Lung (tissue), 13 donors: ENCODE data around the gene VPS25. TPM values are rescaled to one million over a fixed set of nuclear protein-coding genes. Genes with fewer than 3 reads are reported as not detected.
A peak's percentile ranks its signal among the peaks of the same experiment; 100 is the strongest.

Experiments
- ATAC-seq: fragments of 200-7000 bp; cut with Tn5 transposase; one replicate; pipeline ENCODE4 v1.9.1; 2020; ENCODE audit warnings: moderate number of reproducible peaks; ENCODE audit not compliant: insufficient read depth, low FRiP score
- DNase-seq, 3 donors: peaks; one replicate each; pipeline ENCODE4 v3.0.0-alpha.2; 2013 to 2017
- H3K27ac ChIP-seq, 2 donors: one replicate each; pipeline ENCODE4 v1.5.1; 2013; ENCODE audit warnings: mild to moderate bottlenecking in 2 of 2, moderate library complexity in 2 of 2, control low read depth in 1 of 2, inconsistent platforms in 1 of 2, low read depth in 1 of 2, low read length in 1 of 2
- H3K27me3 ChIP-seq, 3 donors: one replicate each; pipeline ENCODE4 v1.5.1; 2013; ENCODE audit warnings: low read length in 2 of 3; ENCODE audit not compliant: control insufficient read depth in 3 of 3, insufficient read depth in 3 of 3
- H3K36me3 ChIP-seq, 4 donors: one replicate each; pipeline ENCODE4 v1.5.1; 2013; ENCODE audit warnings: low read length in 4 of 4, mild to moderate bottlenecking in 1 of 4, moderate library complexity in 1 of 4; ENCODE audit not compliant: control insufficient read depth in 4 of 4, insufficient read depth in 4 of 4
- H3K4me1 ChIP-seq, 5 donors: one replicate each; pipeline ENCODE4 v1.5.1; 2013; ENCODE audit warnings: low read length in 5 of 5, mild to moderate bottlenecking in 2 of 5, moderate library complexity in 1 of 5; ENCODE audit not compliant: control insufficient read depth in 5 of 5, insufficient read depth in 5 of 5
- H3K4me3 ChIP-seq: one replicate; pipeline ENCODE4 v1.5.1; 2013; ENCODE audit warnings: mild to moderate bottlenecking, control low read depth, moderate library complexity
- H3K9ac ChIP-seq, 2 donors: one replicate each; pipeline ENCODE4 v1.5.1; 2013; ENCODE audit warnings: low read length in 2 of 2, control low read depth in 1 of 2; ENCODE audit not compliant: insufficient read depth in 1 of 2
- H3K9me3 ChIP-seq, 4 donors: one replicate each; pipeline ENCODE4 v1.5.1; 2013; ENCODE audit warnings: low read length in 3 of 4, mild to moderate bottlenecking in 1 of 4, moderate library complexity in 1 of 4; ENCODE audit not compliant: control insufficient read depth in 4 of 4, insufficient read depth in 3 of 4
- CTCF ChIP-seq: IDR thresholded peaks from 2 replicates; pipeline ENCODE4 v1.5.1; 2012; ENCODE audit warnings: mild to moderate bottlenecking; ENCODE audit errors: control extremely low read depth, extremely low read depth
- WGBS, 2 donors: extraction: QIAGEN DNeasy Blood & Tissue Kit; methylation state at CpG; one replicate each; pipeline ENCODE4 v1.1.7; 2013; 5-methylcytosine and 5-hydroxymethylcytosine counted together
- polyA plus RNA-seq, 2 donors: library from polyadenylated mRNA; stranded (reverse); fragments of 200-250 nt; gene quantifications; one replicate each; pipeline ENCODE4 v1.2.1, GENCODE V29; 2013
- small RNA-seq: library from RNA; depleted of rRNA; stranded (forward); fragments of <200 nt; gene quantifications from one replicate; pipeline ENCODE3, GENCODE V24; 2014; ENCODE audit warnings: low replicate concordance
- total RNA-seq, 2 donors: library from RNA; depleted of rRNA in 1 of 2; stranded (reverse); fragments of >200 nt in 1 of 2; gene quantifications; one replicate each; pipeline ENCODE4 v1.2.1, GENCODE V29; 2014 to 2021
- donor health status: control.
- donor health status: control.
- donor health status: Bipolar disorder and iron deficiency.
- donor health status: healthy.
- donor health status: DM: yes; HTN: yes; CAD: no.

The VPS25 gene
- total and polyA plus RNA-seq, 4 donors = 42.4 to 93.7 (median 55.0) TPM

GRCh38 chr17:42819939-42820535 is 46.8 kb downstream of the VPS25 start:
- no peak for ATAC-seq

GRCh38 chr17:42821176-42821575 is 47.9 kb downstream of the VPS25 start:
- Histone ChIP-seq H3K9ac (no peak overlapping the region), H3K4me1 (peaks cover 0 to 11% (median 4%) of the 10 kb centered on the region in 5 donors), H3K27ac (no peak overlapping the region), H3K36me3 (peaks cover 18 to 35% (median 22%) of the 10 kb centered on the region in 4 donors), H3K27me3 (no peaks in the 10 kb centered on the region), H3K4me3 (no peak overlapping the region), H3K9me3 (no peaks in the 10 kb centered on the region)
- DNase-seq = no peak
- TF ChIP-seq CTCF = no peak
- ATAC-seq = no peak
- WGBS, 2 donors = 92 to 96% methylated on average over 7 of the region's 7 CpGs

More at GRCh38 chr17:42819939-42820535, 46.8 kb downstream of the VPS25 start:
- Histone ChIP-seq H3K36me3 (peaks cover 25 to 45% (median 30%) of the 10 kb centered on the region in 4 donors), H3K9ac (no peak overlapping the region), H3K27ac (no peak overlapping the region), H3K27me3 (no peaks in the 10 kb centered on the region), H3K4me3 (no peak overlapping the region), H3K9me3 (no peaks in the 10 kb centered on the region), H3K4me1 (peaks cover 0 to 11% (median 5%) of the 10 kb centered on the region in 5 donors)
- peak; percentile 18 for TF ChIP-seq CTCF
- DNase-seq = peak in 2 of 3 donors; percentile 43 to 50
- WGBS, 2 donors = 36 to 37% methylated on average over 2 of the region's 2 CpGs

- Histone ChIP-seq H3K4me3 (no peak overlapping the region), H3K4me1 (peaks cover 3 to 16% (median 4%) of the 10 kb centered on the region in 5 donors), H3K9me3 (no peaks in the 10 kb centered on the region), H3K27ac (no peak overlapping the region), H3K36me3 (no peaks in the 10 kb centered on the region), H3K27me3 (no peaks in the 10 kb centered on the region), H3K9ac (no peak overlapping the region)
- no peak for TF ChIP-seq CTCF
- DNase-seq = no peak
- no peak for ATAC-seq
- WGBS, 2 donors = 91 to 93% methylated on average over 1 of the region's 1 CpG
Measured at GRCh38 chr17:42827472-42827871, 54.2 kb downstream of the VPS25 start.

Small RNA genes lying within 50 kb of the gene (small RNA-seq; reads per million reads assigned to genes)
- gene HMGN2P15 (not detected), gene MIR6781 (not detected)

Other genes starting within 250 kb of the VPS25 start
- gene NAGLU, start 237.2 kb upstream of the VPS25 start, total RNA-seq = 10 to 100 TPM; 16.8 to 69.8 TPM
- gene NAGLU, start 237.2 kb upstream of the VPS25 start, polyA plus RNA-seq = 10 to 100 TPM; 32.3 to 37.9 TPM
- 1 to 10 TPM in 1 of 2 donors, under 1 TPM in 1; 0.98 to 1.3 TPM for gene HSD17B1, start 220.5 kb upstream of the VPS25 start, total RNA-seq
- 1 to 10 TPM; 1.8 to 2.4 TPM for gene HSD17B1, start 220.5 kb upstream of the VPS25 start, polyA plus RNA-seq
- 10 to 100 TPM; 25.9 to 93.2 TPM for gene COASY, start 211.3 kb upstream of the VPS25 start, total RNA-seq
- gene COASY, start 211.3 kb upstream of the VPS25 start, polyA plus RNA-seq = 10 to 100 TPM; 57.3 to 71.3 TPM
- gene MLX, start 206.3 kb upstream of the VPS25 start, total RNA-seq = 10 to 100 TPM; 31.9 to 69.7 TPM
- 10 to 100 TPM; 61.8 to 71.6 TPM for gene MLX, start 206.3 kb upstream of the VPS25 start, polyA plus RNA-seq
- gene PSMC3IP, start 195.7 kb upstream of the VPS25 start, total RNA-seq = 1 to 10 TPM; 3.4 to 7.5 TPM
- 1 to 10 TPM; 3.7 to 4.3 TPM for gene PSMC3IP, start 195.7 kb upstream of the VPS25 start, polyA plus RNA-seq
- 10 to 100 TPM; 61.3 to 62.7 TPM for gene RETREG3, start 164.1 kb upstream of the VPS25 start, total RNA-seq
- gene RETREG3, start 164.1 kb upstream of the VPS25 start, polyA plus RNA-seq = 10 to 100 TPM; 16.1 to 27.6 TPM
- gene TUBG1, start 163.8 kb upstream of the VPS25 start, total RNA-seq = 10 to 100 TPM; 12.1 to 38.1 TPM
- gene TUBG1, start 163.8 kb upstream of the VPS25 start, polyA plus RNA-seq = 10 to 100 TPM; 31.1 to 39.0 TPM
- gene TUBG2, start 114.2 kb upstream of the VPS25 start, total RNA-seq = 10 to 100 TPM; 13.0 to 22.0 TPM
- gene TUBG2, start 114.2 kb upstream of the VPS25 start, polyA plus RNA-seq = 10 to 100 TPM in 1 of 2 donors, 1 to 10 TPM in 1; 6.9 to 10.5 TPM
- 10 to 100 TPM; 23.9 to 30.2 TPM for gene PLEKHH3, start 96.5 kb upstream of the VPS25 start, total RNA-seq
- 10 to 100 TPM; 21.2 to 22.0 TPM for gene PLEKHH3, start 96.5 kb upstream of the VPS25 start, polyA plus RNA-seq
- 1 to 10 TPM in 1 of 2 donors, under 1 TPM in 1; 1.00 to 1.9 TPM for gene CCR10, start 91.6 kb upstream of the VPS25 start, total RNA-seq
- gene CCR10, start 91.6 kb upstream of the VPS25 start, polyA plus RNA-seq = 1 to 10 TPM in 1 of 2 donors, under 1 TPM in 1; 0.55 to 3.1 TPM
- 10 to 100 TPM in 1 of 2 donors, 1 to 10 TPM in 1; 9.9 to 12.5 TPM for gene CNTNAP1, start 90.9 kb upstream of the VPS25 start, total RNA-seq
- 1 to 10 TPM; 2.9 to 5.4 TPM for gene CNTNAP1, start 90.9 kb upstream of the VPS25 start, polyA plus RNA-seq
- gene EZH1, start 28.4 kb upstream of the VPS25 start, total RNA-seq = 10 to 100 TPM; 33.6 to 53.2 TPM
- 10 to 100 TPM; 20.7 to 21.2 TPM for gene EZH1, start 28.4 kb upstream of the VPS25 start, polyA plus RNA-seq
- 10 to 100 TPM; 55.0 to 66.6 TPM for gene RAMP2, start 12.2 kb upstream of the VPS25 start, total RNA-seq
- gene RAMP2, start 12.2 kb upstream of the VPS25 start, polyA plus RNA-seq = 100 to 1,000 TPM in 1 of 2 donors, 10 to 100 TPM in 1; 43.8 to 101 TPM
- under 1 TPM; 0.40 to 0.77 TPM for gene WNK4, start 7.2 kb downstream of the VPS25 start, total RNA-seq
- gene WNK4, start 7.2 kb downstream of the VPS25 start, polyA plus RNA-seq = under 1 TPM; 0.09 to 0.49 TPM
- 10 to 100 TPM; 55.7 to 69.2 TPM for gene COA3, start 25.3 kb downstream of the VPS25 start, total RNA-seq
- gene COA3, start 25.3 kb downstream of the VPS25 start, polyA plus RNA-seq = 100 to 1,000 TPM in 1 of 2 donors, 10 to 100 TPM in 1; 84.1 to 142 TPM
- 1 to 10 TPM in 1 of 2 donors, under 1 TPM in 1; 0.92 to 1.6 TPM for gene CNTD1, start 25.4 kb downstream of the VPS25 start, total RNA-seq
- under 1 TPM; 0.61 to 0.64 TPM for gene CNTD1, start 25.4 kb downstream of the VPS25 start, polyA plus RNA-seq
- gene BECN1, start 50.8 kb downstream of the VPS25 start, total RNA-seq = 100 to 1,000 TPM in 1 of 2 donors, 10 to 100 TPM in 1; 87.6 to 114 TPM
- 10 to 100 TPM; 33.0 to 81.6 TPM for gene BECN1, start 50.8 kb downstream of the VPS25 start, polyA plus RNA-seq
- 100 to 1,000 TPM in 1 of 2 donors, 10 to 100 TPM in 1; 46.4 to 109 TPM for gene PSME3, start 59.9 kb downstream of the VPS25 start, total RNA-seq
- 100 to 1,000 TPM in 1 of 2 donors, 10 to 100 TPM in 1; 34.5 to 117 TPM for gene PSME3, start 59.9 kb downstream of the VPS25 start, polyA plus RNA-seq
- 1 to 10 TPM; 1.6 to 2.4 TPM for gene AOC2, start 71.1 kb downstream of the VPS25 start, total RNA-seq
- 1 to 10 TPM; 1.5 to 1.6 TPM for gene AOC2, start 71.1 kb downstream of the VPS25 start, polyA plus RNA-seq
- 100 to 1,000 TPM in 1 of 2 donors, 10 to 100 TPM in 1; 82.9 to 154 TPM for gene AOC3, start 77.8 kb downstream of the VPS25 start, total RNA-seq
- gene AOC3, start 77.8 kb downstream of the VPS25 start, polyA plus RNA-seq = 10 to 100 TPM; 50.0 to 55.6 TPM
- gene G6PC1, start 127.3 kb downstream of the VPS25 start, total RNA-seq = under 1 TPM in 1 of 2 donors, not detected in 1; 0.09 TPM
- not detected for gene G6PC1, start 127.3 kb downstream of the VPS25 start, polyA plus RNA-seq
- gene AARSD1, start 191.0 kb downstream of the VPS25 start, total RNA-seq = 10 to 100 TPM; 27.6 to 39.8 TPM
- gene AARSD1, start 191.0 kb downstream of the VPS25 start, polyA plus RNA-seq = 10 to 100 TPM; 34.4 to 57.0 TPM
- 1 to 10 TPM; 1.1 to 1.8 TPM for gene PTGES3L, start 206.6 kb downstream of the VPS25 start, total RNA-seq
- gene PTGES3L, start 206.6 kb downstream of the VPS25 start, polyA plus RNA-seq = under 1 TPM; 0.43 to 0.69 TPM
- gene RUNDC1, start 207.1 kb downstream of the VPS25 start, total RNA-seq = 10 to 100 TPM; 12.7 to 16.7 TPM
- gene RUNDC1, start 207.1 kb downstream of the VPS25 start, polyA plus RNA-seq = 1 to 10 TPM; 8.1 to 8.7 TPM
- gene RPL27, start 225.0 kb downstream of the VPS25 start, total RNA-seq = 100 to 1,000 TPM; 665 to 826 TPM
- 1,000 to 10,000 TPM; 2,343 to 3,245 TPM for gene RPL27, start 225.0 kb downstream of the VPS25 start, polyA plus RNA-seq
- gene IFI35, start 233.3 kb downstream of the VPS25 start, total RNA-seq = 10 to 100 TPM; 18.8 to 40.6 TPM
- 10 to 100 TPM; 36.7 to 60.3 TPM for gene IFI35, start 233.3 kb downstream of the VPS25 start, polyA plus RNA-seq
- gene VAT1, start 248.9 kb downstream of the VPS25 start, total RNA-seq = 100 to 1,000 TPM in 1 of 2 donors, 10 to 100 TPM in 1; 62.3 to 255 TPM
- 100 to 1,000 TPM in 1 of 2 donors, 10 to 100 TPM in 1; 80.2 to 162 TPM for gene VAT1, start 248.9 kb downstream of the VPS25 start, polyA plus RNA-seq